IMR-90 (cell line): ENCODE results near the gene FARS2. TPM values are rescaled to one million over a fixed set of nuclear protein-coding genes. Genes with fewer than 3 reads are reported as not detected.

Experiments
- ATAC-seq: fragments of 200-7000 bp; cut with Tn5 transposase; 2 replicates; pipeline ENCODE4 v1.9.1; 2020; ENCODE audit warnings: low read depth, mild to moderate bottlenecking, moderate library complexity
- BruUV-seq: library from RNA; stranded (reverse); fragments of 400-500 nt; replicated peaks from 2 replicates; lab custom pipeline; 2021; lab: Mats Ljungman, UMichigan
- CTCF ChIA-PET: fragments of 300-600 bp; formaldehyde crosslinking; extraction: SDS; loops from one replicate; lab custom pipeline; 2021; ENCODE audit warnings: antibody characterized with exemption; lab: Yijun Ruan, JAX
- POLR2A ChIA-PET: fragments of 300-600 bp; sonication (Branson Sonifier 250); formaldehyde crosslinking; loops from one replicate; lab custom pipeline; 2022; ENCODE audit warnings: antibody characterized with exemption; ENCODE audit not compliant: unreplicated experiment; lab: Charles Lee
- DNase-seq: peaks from one replicate; pipeline ENCODE4 v3.0.0; 2013
- H2AFZ ChIP-seq: replicated peaks from 2 replicates; pipeline ENCODE3; 2013; ENCODE audit warnings: low read length, mild to moderate bottlenecking; ENCODE audit not compliant: poor library complexity
- H2AK5ac ChIP-seq: 2 replicates; pipeline ENCODE4 v1.6.1; 2013; ENCODE audit warnings: low read depth, low read length, inconsistent platforms
- H2AK9ac ChIP-seq: replicated peaks from 2 replicates; pipeline ENCODE3; 2013; ENCODE audit warnings: mild to moderate bottlenecking, low read depth, low read length, moderate library complexity; ENCODE audit not compliant: poor library complexity
- H2BK120ac ChIP-seq: 2 replicates; pipeline ENCODE4 v1.6.1; 2013; ENCODE audit warnings: low read depth, low read length, inconsistent platforms
- H2BK15ac ChIP-seq: 3 replicates; pipeline ENCODE4 v1.6.1; 2013; ENCODE audit warnings: low read depth, low read length, inconsistent platforms
- H2BK20ac ChIP-seq: 2 replicates; pipeline ENCODE4 v1.6.1; 2013; ENCODE audit warnings: low read depth, mild to moderate bottlenecking, inconsistent platforms, low read length, moderate library complexity
- H2BK5ac ChIP-seq: 2 replicates; pipeline ENCODE4 v1.6.1; 2013; ENCODE audit warnings: mild to moderate bottlenecking, low read depth, low read length, inconsistent platforms; ENCODE audit not compliant: poor library complexity, severe bottlenecking
- H3K14ac ChIP-seq: replicated peaks from 2 replicates; pipeline ENCODE4 v1.6.1; 2013; ENCODE audit warnings: low read depth, low read length, inconsistent platforms
- H3K18ac ChIP-seq: 2 replicates; pipeline ENCODE4 v1.6.1; 2013; ENCODE audit warnings: low read depth, low read length, control low read depth
- H3K23ac ChIP-seq: 2 replicates; pipeline ENCODE4 v1.6.1; 2013; ENCODE audit warnings: low read depth, low read length, inconsistent platforms
- H3K27ac ChIP-seq: 2 replicates; pipeline ENCODE4 v1.5.1; 2013; ENCODE audit warnings: mild to moderate bottlenecking, control low read depth, low read length; ENCODE audit not compliant: insufficient read depth
- H3K27me3 ChIP-seq: 2 replicates; pipeline ENCODE4 v1.6.1; 2013; ENCODE audit warnings: low read length; ENCODE audit not compliant: control insufficient read depth, insufficient read depth
- H3K36me3 ChIP-seq: 2 replicates; pipeline ENCODE4 v1.6.1; 2013; ENCODE audit warnings: low read length, mixed read lengths; ENCODE audit not compliant: control insufficient read depth, insufficient read depth
- H3K4ac ChIP-seq: 2 replicates; pipeline ENCODE4 v1.6.1; 2013; ENCODE audit warnings: low read depth, low read length, inconsistent platforms
- H3K4me1 ChIP-seq: 2 replicates; pipeline ENCODE4 v1.6.1; 2013; ENCODE audit warnings: low read length, mixed read lengths; ENCODE audit not compliant: control insufficient read depth, insufficient read depth
- H3K4me2 ChIP-seq: 2 replicates; pipeline ENCODE4 v1.6.1; 2013; ENCODE audit warnings: low read depth, mild to moderate bottlenecking, control low read depth, low read length, moderate library complexity
- H3K4me3 ChIP-seq: 2 replicates; pipeline ENCODE4 v1.5.1; 2013; ENCODE audit warnings: low read depth, mild to moderate bottlenecking, control low read depth, low read length, moderate library complexity; ENCODE audit not compliant: insufficient read depth
- H3K56ac ChIP-seq: 2 replicates; pipeline ENCODE4 v1.6.1; 2013; ENCODE audit warnings: low read length, inconsistent platforms; ENCODE audit not compliant: insufficient read depth; ENCODE audit errors: extremely low read depth
- H3K79me1 ChIP-seq, 2 experiments: 2 replicates each; pipeline ENCODE4 v1.6.1; 2013; ENCODE audit warnings: low read length in 2 of 2, inconsistent platforms in 1 of 2, low read depth in 1 of 2
- H3K9ac ChIP-seq: 2 replicates; pipeline ENCODE4 v1.6.1; 2013; ENCODE audit warnings: low read depth, low read length, control low read depth
- H3K9me1 ChIP-seq: 2 replicates; pipeline ENCODE4 v1.6.1; 2013; ENCODE audit warnings: low read length, inconsistent platforms; ENCODE audit not compliant: insufficient read depth
- H3K9me3 ChIP-seq: 2 replicates; pipeline ENCODE4 v1.6.1; 2013; ENCODE audit warnings: low read length; ENCODE audit not compliant: control insufficient read depth, insufficient read depth
- H4K20me1 ChIP-seq: 2 replicates; pipeline ENCODE4 v1.6.1; 2013; ENCODE audit warnings: low read length, inconsistent platforms; ENCODE audit not compliant: insufficient read depth
- H4K5ac ChIP-seq: 2 replicates; pipeline ENCODE4 v1.6.1; 2013; ENCODE audit warnings: mild to moderate bottlenecking, low read depth, low read length, control low read depth
- H4K8ac ChIP-seq, 2 experiments: 2 replicates each; pipeline ENCODE4 v1.6.1; 2013; ENCODE audit warnings: low read depth in 2 of 2, low read length in 2 of 2, control low read depth in 1 of 2, inconsistent platforms in 1 of 2
- H4K91ac ChIP-seq: 2 replicates; pipeline ENCODE4 v1.6.1; 2013; ENCODE audit warnings: low read depth, low read length, inconsistent platforms; ENCODE audit not compliant: insufficient read depth
- BHLHE40 ChIP-seq: fragments of 150-350 bp; IDR thresholded peaks from 2 replicates; pipeline ENCODE4 v1.6.1; 2016; ENCODE audit warnings: mild to moderate bottlenecking, low read depth, low read length
- CEBPB ChIP-seq: IDR thresholded peaks from 2 replicates; pipeline ENCODE4 v1.6.1; 2012; ENCODE audit warnings: low read depth, low read length, improper control_type of control experiment
- CHD1 ChIP-seq: IDR thresholded peaks from 2 replicates; pipeline ENCODE4 v1.6.1; 2012; ENCODE audit warnings: low read depth, low read length, improper control_type of control experiment
- MAFK ChIP-seq: IDR thresholded peaks from 2 replicates; pipeline ENCODE4 v1.6.1; 2012; ENCODE audit warnings: low read depth, low read length, improper control_type of control experiment
- MAZ ChIP-seq: IDR thresholded peaks from 2 replicates; pipeline ENCODE4 v1.6.1; 2012; ENCODE audit warnings: low read depth, mild to moderate bottlenecking, low read length, improper control_type of control experiment, moderate library complexity, borderline replicate concordance
- MXI1 ChIP-seq: IDR thresholded peaks from 2 replicates; pipeline ENCODE4 v1.6.1; 2012; ENCODE audit warnings: low read depth, mild to moderate bottlenecking, low read length, moderate library complexity, borderline replicate concordance
- NFE2L2 ChIP-seq: fragments of 150-350 bp; IDR thresholded peaks from 2 replicates; pipeline ENCODE4 v1.6.1; 2016; ENCODE audit warnings: low read depth, mild to moderate bottlenecking, low read length
- POLR2A ChIP-seq: IDR thresholded peaks from 2 replicates; pipeline ENCODE4 v1.6.1; 2012; ENCODE audit warnings: mild to moderate bottlenecking, low read depth, low read length
- RAD21 ChIP-seq: IDR thresholded peaks from 2 replicates; pipeline ENCODE4 v1.6.1; 2012; ENCODE audit warnings: low read length, improper control_type of control experiment
- RFX5 ChIP-seq: IDR thresholded peaks from 2 replicates; pipeline ENCODE4 v1.8.0; 2012; ENCODE audit warnings: low read depth, mild to moderate bottlenecking, low read length, moderate library complexity
- WGBS, 2 experiments: methylation state at CpG; one replicate each; pipeline versions ENCODE4 v1.1.5 to v1.1.7; 2013; ENCODE audit warnings: missing lambda C conversion rate in 2 of 2; ENCODE audit not compliant: insufficient read length in 1 of 2; ENCODE audit errors: extremely low coverage in 2 of 2; 5-methylcytosine and 5-hydroxymethylcytosine counted together
- dilution Hi-C: fragments of 300-500 bp; cut with HindIII; formaldehyde crosslinking; loops from one replicate; pipeline ENCODE4 v1.14.3; 2018; ENCODE audit warnings: low sequenced_read_pairs; ENCODE audit not compliant: unreplicated experiment
- in situ Hi-C: fragments of 300-500 bp; cut with MboI; formaldehyde crosslinking; loops from 3 replicates; pipeline ENCODE4 v1.14.3; 2019; ENCODE audit warnings: low sequenced_read_pairs, inconsistent platforms, mixed read lengths
- intact Hi-C: fragments of 100-400 bp; cut with micrococcal nuclease; formaldehyde crosslinking; loops from 2 replicates; pipeline ENCODE4 v1.10.0; 2022
- polyA plus RNA-seq, 3 experiments: library from polyadenylated mRNA; depleted of rRNA; stranded (reverse); fragments of >200 nt; gene quantifications; 2 replicates each; pipeline ENCODE4 v1.2.3, GENCODE V29; 2012; ENCODE audit warnings: low replicate concordance in 1 of 3
- total RNA-seq: library from RNA; depleted of rRNA; stranded (reverse); fragments of >200 nt; gene quantifications from 2 replicates; pipeline ENCODE4 v1.2.3, GENCODE V29; 2012
- TF ChIP-seq, protein P1 (sequence below): fragments of 150-350 bp; IDR thresholded peaks from 2 replicates; pipeline ENCODE4 v1.6.1; 2016; ENCODE audit warnings: low read depth, mild to moderate bottlenecking, low read length, moderate library complexity, borderline replicate concordance

FARS2 gene
- total and polyA plus RNA-seq, 2 of the 4 experiments (the other 2 are of a cell fraction), result 12.1 to 28.9 TPM

DNA sequence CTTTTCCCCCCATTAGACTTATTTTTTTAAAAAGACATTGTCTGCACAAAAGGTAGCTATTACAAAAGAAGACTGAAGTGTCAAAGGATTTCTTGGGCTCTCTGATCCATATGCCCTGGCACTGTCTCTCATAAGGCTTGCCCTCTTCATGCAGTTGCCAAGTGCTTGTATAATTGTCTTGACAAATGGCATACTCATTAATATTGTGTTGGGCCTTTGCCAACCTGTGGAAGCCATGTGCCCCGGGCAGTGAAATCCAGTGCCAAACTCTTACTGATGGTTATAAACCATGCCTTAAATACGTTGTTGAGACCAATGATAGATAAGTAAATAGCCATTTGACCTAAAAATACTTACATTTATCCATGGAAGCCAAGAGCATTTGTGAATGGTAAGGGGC lies 98.1 kb downstream of the FARS2 start:
- no CpG with 5 or more reads among the region's 2 CpGs for WGBS, 2 experiments
- H3K4me1 ChIP-seq, result no peaks in the 10 kb centered on the region
- no peaks in the 10 kb centered on the region for H3K27me3 ChIP-seq
- H3K4me2 ChIP-seq, result no peak overlapping the region
- in situ Hi-C loops (no loop called here), intact Hi-C loops (no loop called here), dilution Hi-C loops (no loop called here)
- TF ChIP-seq RFX5 (no peak), RAD21 (no peak), CEBPB (no peak), CHD1 (no peak), MAZ (no peak), POLR2A (no peak), MAFK (no peak), NFE2L2 (no peak), MXI1 (no peak), BHLHE40 (no peak)
- TF ChIP-seq, protein P1, sequence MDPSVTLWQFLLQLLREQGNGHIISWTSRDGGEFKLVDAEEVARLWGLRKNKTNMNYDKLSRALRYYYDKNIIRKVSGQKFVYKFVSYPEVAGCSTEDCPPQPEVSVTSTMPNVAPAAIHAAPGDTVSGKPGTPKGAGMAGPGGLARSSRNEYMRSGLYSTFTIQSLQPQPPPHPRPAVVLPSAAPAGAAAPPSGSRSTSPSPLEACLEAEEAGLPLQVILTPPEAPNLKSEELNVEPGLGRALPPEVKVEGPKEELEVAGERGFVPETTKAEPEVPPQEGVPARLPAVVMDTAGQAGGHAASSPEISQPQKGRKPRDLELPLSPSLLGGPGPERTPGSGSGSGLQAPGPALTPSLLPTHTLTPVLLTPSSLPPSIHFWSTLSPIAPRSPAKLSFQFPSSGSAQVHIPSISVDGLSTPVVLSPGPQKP, result no peak
- H4K8ac ChIP-seq, result no peak overlapping the region
- no peak overlapping the region for H2AFZ ChIP-seq
- H2BK15ac ChIP-seq, result no peak overlapping the region
- no peak overlapping the region for H3K14ac ChIP-seq
- peaks cover 5% of the 10 kb centered on the region in 2 experiments; a peak in 2 of 4 replicates for H3K79me1 ChIP-seq
- no peak overlapping the region for H3K4ac ChIP-seq
- H2BK20ac ChIP-seq, result no peak overlapping the region
- DNase-seq, result no peak
- no peak overlapping the region for H2AK9ac ChIP-seq
- no peak overlapping the region for H2BK5ac ChIP-seq
- ChIA-PET CTCF (no interaction called here), POLR2A (no interaction called here)
- H3K18ac ChIP-seq, result no peak overlapping the region
- no peaks in the 10 kb centered on the region for H3K9me1 ChIP-seq
- no peak overlapping the region for H3K23ac ChIP-seq
- H3K36me3 ChIP-seq, result no peaks in the 10 kb centered on the region
- no peak overlapping the region for H2AK5ac ChIP-seq
- H3K27ac ChIP-seq, result no peak overlapping the region
- H3K4me3 ChIP-seq, result no peak overlapping the region
- no peak overlapping the region for H3K56ac ChIP-seq
- no peaks in the 10 kb centered on the region for H4K20me1 ChIP-seq
- ATAC-seq, result no peak
- no peak overlapping the region for H3K9ac ChIP-seq
- no peaks in the 10 kb centered on the region for H3K9me3 ChIP-seq
- BruUV-seq, result no TSS peak
- H4K91ac ChIP-seq, result no peak overlapping the region
- no peak overlapping the region for H2BK120ac ChIP-seq
- H4K5ac ChIP-seq, result no peak overlapping the region
